ENCODE data around the gene CD81.

Gene CD81

DNA sequence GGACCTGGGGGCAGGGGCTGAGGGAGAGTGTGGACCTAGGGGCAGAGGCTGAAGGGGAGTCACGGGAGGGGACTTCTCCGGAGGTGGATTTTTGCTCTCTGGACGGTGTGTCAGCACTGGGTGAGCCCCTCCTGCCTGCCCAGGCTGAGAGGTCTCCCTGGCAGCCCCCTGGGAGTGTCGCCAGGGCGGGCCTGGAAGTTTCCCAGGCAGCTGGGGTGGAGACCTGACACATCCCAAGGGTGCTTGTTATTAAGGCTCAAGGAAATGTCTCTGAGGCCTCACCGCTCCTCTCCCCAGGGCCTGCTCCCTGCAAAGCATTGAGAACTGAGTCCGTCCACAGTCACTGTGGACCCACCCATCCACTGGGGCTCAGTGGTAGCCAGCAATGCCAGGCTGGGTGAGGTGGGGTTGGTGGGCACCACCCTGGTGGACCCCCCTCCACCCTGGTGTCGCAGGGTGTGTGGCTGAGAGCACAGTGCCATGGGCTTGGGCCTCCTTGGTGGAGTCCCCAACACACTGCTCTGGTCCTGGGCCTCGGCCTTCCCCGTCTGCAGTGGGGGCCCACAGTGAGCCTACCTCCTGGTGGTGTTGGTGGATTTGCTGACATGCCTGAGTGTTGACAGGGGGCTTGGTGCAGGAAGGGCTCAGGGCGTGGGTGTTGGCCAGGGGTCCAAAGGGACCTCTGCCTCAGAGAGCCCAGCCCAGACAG, 2.5 kb downstream of the CD81 start:
- H3K27ac ChIP-seq = no peak overlapping the region
- TF ChIP-seq ZFX (IDR thresholded peaks at IDR 0.05; ENCODE audit: borderline replicate concordance) = no peak
- TF ChIP-seq, protein P1, sequence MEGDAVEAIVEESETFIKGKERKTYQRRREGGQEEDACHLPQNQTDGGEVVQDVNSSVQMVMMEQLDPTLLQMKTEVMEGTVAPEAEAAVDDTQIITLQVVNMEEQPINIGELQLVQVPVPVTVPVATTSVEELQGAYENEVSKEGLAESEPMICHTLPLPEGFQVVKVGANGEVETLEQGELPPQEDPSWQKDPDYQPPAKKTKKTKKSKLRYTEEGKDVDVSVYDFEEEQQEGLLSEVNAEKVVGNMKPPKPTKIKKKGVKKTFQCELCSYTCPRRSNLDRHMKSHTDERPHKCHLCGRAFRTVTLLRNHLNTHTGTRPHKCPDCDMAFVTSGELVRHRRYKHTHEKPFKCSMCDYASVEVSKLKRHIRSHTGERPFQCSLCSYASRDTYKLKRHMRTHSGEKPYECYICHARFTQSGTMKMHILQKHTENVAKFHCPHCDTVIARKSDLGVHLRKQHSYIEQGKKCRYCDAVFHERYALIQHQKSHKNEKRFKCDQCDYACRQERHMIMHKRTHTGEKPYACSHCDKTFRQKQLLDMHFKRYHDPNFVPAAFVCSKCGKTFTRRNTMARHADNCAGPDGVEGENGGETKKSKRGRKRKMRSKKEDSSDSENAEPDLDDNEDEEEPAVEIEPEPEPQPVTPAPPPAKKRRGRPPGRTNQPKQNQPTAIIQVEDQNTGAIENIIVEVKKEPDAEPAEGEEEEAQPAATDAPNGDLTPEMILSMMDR (IDR thresholded peaks at IDR 0.05) = no peak

DNA sequence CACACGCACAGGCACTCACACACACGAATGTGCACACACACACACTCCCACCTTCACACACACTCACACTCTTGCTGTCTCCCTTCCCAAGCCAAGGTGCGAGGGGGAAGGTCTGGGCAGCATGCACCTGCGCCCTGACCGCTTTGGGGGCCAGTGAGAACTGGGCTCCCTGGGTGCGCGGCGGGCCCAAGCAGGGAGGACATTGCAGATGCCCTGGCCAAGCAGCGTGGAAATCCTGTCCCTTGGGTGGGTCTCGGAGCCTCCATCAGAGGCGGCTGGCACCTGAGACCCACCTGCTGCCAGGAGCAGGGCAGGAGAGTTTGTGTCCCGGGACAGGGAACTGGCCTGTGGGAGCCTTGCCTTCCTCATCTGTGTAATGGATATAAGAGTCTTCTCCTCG, 3.3 kb downstream of the CD81 start:
- no peak overlapping the region for H3K27ac ChIP-seq
- TF ChIP-seq, protein P1 (IDR thresholded peaks at IDR 0.05) = no peak
- TF ChIP-seq ZFX (IDR thresholded peaks at IDR 0.05; ENCODE audit: borderline replicate concordance) = no peak

DNA sequence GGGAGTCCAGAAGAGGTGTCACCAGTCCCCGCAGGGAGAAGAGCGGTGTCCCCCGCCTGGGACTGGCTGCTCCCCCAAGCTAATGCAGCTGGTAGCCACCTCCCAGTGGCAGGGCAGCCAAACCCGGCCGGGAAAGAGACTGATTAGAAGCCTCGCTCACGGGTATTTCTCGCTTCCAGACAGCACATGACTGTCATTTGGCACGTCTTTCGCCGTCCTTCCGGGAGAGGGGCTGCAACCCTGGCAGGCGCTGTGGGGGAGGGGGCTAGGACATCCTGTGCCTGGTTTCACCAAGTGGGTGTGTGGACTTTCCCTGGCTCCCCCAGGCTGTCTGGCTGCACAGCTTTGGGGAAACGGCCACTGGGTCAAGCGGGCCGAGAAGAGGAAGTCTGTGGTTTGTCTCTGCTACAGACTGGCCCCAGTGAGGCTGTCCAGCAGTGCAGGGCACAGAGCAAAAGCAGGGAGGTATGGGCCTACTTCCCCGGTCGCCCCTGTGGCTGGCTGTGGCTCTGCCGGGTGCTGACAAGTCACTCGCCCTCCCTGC, 3.8 kb downstream of the CD81 start:
- TF ChIP-seq, protein P1 (IDR thresholded peaks at IDR 0.05) = no peak
- TF ChIP-seq ZFX (IDR thresholded peaks at IDR 0.05; ENCODE audit: borderline replicate concordance) = no peak
- H3K27ac ChIP-seq = no peak overlapping the region

DNA sequence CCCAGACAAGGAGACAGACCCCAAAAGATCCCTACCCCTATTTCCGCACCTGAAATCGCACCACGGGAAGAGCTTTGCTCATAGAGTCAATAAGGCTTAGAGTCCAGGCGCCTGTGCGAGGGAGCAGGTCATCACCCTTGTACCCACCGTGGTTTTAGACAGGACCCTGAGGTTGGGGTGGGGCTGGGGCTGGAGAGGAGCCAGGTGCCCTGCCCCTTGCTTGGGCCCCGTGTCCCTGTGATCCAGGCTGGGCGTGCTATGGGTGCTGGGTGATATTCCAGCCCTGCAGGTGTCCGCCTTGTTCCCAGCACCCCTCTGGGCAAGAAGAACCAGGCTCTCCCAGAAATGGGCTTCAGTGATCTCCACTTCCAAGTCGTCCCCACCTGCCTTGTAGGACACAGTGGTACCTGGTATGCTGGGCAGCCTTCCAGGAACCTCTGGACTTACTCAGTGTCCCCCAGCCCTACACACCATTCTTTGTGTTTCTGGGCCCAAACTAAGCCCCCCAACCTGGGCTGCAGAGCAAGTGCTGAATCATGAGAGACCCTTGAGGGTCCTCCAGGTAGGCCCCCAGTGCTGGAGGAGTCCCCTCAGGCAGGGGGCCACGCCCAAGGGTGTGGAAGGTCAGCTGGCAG, 4.5 kb downstream of the CD81 start:
- H3K27ac ChIP-seq = 0 out of 2 replicates have a peak overlapping the region, but pooled peaks have one; percentile 5
- TF ChIP-seq ZFX (IDR thresholded peaks at IDR 0.05; ENCODE audit: borderline replicate concordance) = no peak
- TF ChIP-seq, protein P1 (IDR thresholded peaks at IDR 0.05) = no peak

DNA sequence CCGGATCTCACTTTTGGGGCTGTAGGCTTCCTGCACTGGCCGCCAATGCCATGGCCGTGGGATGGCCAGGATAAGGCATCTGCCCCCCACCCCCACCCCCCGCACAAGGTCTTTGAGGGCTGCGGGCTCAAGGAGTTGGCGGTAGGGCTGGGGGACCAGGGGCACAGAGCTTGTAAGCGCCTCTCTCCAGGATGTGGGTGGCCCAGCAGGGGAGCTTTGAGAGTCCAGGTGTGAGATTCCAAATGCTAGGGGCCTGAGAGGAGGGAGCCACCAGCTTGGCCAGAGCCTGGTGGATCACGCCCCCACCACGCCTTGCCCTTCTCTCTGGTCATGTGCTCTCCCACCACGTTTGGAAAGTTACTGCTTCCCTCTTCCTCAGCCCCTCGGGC, 5.0 kb downstream of the CD81 start:
- H3K27ac ChIP-seq = 0 out of 2 replicates have a peak overlapping the region, but pooled peaks have one; percentile 5

DNA sequence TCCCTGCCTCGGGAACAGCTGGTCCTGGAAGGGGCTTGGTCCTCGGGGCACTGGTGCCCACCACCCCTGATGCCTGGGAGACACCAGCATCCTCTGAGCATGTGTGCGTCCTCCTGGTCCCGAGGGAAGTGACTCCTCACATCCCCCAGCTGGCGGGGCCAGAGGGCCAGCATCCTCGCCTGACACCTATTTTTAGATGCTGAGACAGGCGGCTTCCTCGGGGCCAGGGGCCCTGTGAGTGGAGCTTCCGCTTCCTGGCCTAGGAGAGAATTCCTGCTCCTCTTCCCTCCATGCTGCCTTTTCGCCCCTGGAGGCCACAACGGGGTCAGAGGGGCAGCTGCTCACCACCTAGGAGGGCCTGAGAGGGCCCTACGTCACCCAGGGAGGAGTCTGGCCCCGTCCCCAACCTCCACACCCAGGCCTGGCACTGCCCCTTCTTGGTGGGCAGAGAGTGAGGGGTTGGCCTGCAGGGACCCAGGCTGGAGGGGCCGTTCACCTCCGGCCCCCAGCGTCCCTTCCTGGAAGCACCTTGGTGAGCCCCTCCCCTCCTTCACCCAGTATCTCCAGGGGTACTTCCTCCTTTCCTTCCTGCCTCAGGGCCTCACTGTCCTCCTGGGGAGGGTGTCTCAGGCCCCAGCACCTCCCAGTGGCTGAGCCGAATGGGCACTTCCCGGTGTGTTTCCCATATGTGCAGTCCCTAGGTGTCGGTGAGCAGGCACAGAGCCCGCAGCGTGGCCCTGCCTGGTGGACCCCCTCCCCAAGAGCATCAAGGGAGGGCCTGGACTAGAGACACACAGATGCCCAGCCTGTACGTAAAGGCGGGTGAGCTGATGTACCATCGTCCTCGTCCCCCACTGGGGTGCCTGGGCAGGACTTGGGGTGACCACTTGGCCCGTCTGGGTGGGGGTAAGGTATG, 6.1 kb downstream of the CD81 start:
- H3K27ac ChIP-seq = no peak overlapping the region
- TF ChIP-seq, protein P1 (IDR thresholded peaks at IDR 0.05) = no peak
- TF ChIP-seq ZFX (IDR thresholded peaks at IDR 0.05; ENCODE audit: borderline replicate concordance) = no peak

More for the DNA sequence above, 5.0 kb downstream of the CD81 start:
- TF ChIP-seq ZFX (IDR thresholded peaks at IDR 0.05; ENCODE audit: borderline replicate concordance) = no peak
- TF ChIP-seq, protein P1 (IDR thresholded peaks at IDR 0.05) = no peak

Data from 22Rv1 (cell line).